ENCODE data around the gene CORO6. TPM values are rescaled to one million over a fixed set of nuclear protein-coding genes. Genes with fewer than 3 reads are reported as not detected.

CORO6 gene
- total RNA-seq, 1 donor from 2014 or later: 0.64 TPM

DNA sequence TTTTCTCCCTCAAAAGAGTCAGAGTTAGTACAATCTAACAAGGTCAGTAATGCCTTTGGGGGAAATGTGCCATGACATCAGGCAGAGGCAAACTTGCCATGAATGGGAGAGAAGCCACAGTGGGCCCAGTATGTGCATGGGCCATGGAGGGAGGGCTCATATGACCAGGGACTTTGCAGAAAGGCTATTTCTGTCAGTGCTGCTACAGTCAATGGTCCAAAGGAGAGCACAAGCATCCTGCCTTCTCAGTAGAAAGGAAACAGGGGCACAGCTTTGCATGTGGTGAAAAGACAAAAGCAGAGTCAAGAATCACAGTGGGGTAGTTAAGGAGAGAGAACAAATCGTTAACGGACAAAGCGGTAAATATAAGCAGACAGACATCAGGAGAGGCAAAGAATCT is 11.2 kb upstream of the CORO6 start:
- DNase-seq (ENCODE audit: low read depth in 2 of 2): no peak

DNA sequence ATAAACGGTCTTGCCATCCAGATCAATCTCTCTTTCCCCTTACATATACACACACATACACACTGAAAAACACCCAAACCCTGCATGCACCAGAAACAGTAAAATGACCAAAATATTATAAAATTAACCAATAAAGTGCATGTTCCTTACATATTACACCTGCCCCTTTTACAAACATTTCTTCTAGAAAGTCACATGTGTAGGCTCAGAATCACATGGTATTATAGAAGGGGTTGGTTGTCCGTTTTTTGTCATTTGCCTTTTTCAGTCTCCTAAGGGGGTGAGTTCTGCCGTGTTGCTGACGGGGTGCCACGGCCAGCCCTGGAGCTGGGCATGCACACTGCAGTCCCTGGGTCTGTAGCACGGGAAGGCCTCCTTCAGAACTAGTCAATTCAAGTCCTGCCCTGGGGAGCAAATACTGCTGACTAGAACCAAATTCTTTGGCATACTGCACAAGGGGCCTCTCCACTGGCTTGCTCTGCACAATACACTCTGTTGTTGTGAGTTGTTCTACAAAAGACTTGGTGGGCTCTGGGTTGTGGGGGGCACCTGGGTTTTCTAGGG is 8.0 kb upstream of the CORO6 start:
- no peak for DNase-seq (ENCODE audit: low read depth in 2 of 2)

GRCh38 chr17:29629839-29630238 is 7.1 kb upstream of the CORO6 start:
- no peak for DNase-seq (ENCODE audit: low read depth in 2 of 2)

DNA sequence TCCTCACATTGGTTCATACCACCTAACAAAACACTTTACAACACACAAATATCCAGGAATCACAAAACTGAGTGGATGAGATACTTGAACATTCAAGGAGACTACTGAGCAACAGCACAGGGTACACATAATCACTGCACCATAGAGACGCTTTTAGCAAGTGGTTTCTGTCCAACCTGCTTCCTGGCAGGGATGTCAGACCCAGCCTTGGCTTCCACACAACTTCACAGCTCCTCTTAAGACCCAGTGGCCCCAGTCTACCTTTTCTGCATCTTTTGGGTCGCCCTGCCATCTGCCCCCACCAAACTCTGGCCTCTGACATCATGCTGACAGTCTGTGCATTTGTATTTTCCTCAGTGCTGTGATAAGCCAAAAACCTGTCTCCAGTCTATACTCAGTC is 5.9 kb upstream of the CORO6 start:
- DNase-seq (ENCODE audit: low read depth in 2 of 2): no peak

- DNase-seq (ENCODE audit: low read depth in 2 of 2): no peak
These were observed 5.2 kb upstream of the CORO6 start for GRCh38 chr17:29627951-29628350.

GRCh38 chr17:29625037-29625750 is 2.5 kb upstream of the CORO6 start:
- DNase-seq (ENCODE audit: low read depth in 2 of 2): no peak

DNA sequence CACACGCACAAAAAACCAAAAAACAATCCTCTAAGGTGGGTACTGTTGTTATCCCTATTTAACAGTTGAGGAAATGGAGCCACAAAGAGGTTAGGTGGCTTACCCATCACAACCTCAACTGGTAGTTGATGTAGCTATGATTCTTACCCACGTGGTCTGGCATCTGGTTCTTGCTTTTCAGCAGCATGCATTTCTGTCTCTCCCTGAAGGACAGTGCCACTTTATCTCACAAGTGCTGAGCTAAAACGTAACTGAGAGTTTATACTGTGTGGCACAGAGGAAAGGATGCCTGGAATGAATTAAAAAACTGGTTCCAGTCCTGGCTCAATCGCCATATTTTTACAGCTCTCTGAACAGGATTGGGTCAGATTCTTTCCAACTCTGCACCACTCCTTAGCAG is 1.9 kb upstream of the CORO6 start:
- no peak for DNase-seq (ENCODE audit: low read depth in 2 of 2)

DNA sequence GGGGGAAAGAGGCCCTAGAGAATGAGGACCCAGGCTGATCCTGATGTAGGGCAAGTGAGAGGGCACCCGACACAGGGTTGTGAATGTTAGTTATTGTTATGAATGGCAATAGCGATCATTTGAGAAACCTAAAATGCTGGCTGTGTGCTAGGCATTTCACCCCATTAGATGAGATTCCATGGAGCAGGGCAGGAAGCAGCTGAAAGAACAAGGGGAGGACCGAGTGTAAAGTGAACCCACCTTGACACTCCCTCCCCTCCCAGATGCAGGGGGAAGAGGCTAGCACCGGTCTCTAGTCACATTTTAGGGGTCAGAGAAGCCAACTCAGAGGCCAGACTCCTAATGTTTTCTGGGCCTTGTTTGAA is 553 bp upstream of the CORO6 start:
- DNase-seq (ENCODE audit: low read depth in 2 of 2): no peak

GRCh38 chr17:29621751-29622194 is 939 bp downstream of the CORO6 start:
- DNase-seq (ENCODE audit: low read depth in 2 of 2): no peak

DNA sequence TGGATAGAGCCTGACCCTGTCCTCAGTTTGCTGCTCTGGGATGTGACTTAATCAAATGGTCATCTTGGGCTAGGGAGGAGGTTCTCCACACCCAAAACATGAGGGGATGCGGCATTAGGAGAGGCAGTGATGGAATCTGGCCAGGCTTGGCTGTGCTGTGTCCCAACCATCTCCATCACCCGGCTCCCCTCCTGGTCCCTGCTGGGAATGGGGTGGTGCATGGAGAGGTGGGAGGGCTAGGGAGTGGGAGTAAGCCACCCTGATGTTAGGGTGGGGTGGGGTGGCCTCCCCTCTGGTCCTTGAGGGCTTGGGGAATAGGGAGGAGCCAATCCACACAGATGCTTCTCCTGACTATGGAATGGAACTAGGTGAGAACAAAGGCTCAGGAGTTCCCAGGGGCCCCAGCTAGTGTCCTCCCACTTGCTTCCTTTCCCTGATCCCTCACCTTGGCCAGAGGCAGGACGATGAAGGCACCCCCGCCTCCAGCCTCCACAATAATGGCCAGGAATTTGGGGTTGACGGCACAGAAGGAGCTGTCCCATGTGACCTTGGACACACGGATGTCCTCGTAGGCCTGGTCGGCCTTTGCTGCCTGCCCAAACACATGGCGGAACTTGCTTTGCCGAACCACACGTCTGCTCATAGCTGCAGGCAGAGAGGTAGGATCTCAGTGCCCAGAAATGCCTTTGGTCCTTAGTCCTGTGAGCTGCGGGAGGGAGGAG is 1.8 kb downstream of the CORO6 start:
- DNase-seq (ENCODE audit: low read depth in 2 of 2): no peak

DNA sequence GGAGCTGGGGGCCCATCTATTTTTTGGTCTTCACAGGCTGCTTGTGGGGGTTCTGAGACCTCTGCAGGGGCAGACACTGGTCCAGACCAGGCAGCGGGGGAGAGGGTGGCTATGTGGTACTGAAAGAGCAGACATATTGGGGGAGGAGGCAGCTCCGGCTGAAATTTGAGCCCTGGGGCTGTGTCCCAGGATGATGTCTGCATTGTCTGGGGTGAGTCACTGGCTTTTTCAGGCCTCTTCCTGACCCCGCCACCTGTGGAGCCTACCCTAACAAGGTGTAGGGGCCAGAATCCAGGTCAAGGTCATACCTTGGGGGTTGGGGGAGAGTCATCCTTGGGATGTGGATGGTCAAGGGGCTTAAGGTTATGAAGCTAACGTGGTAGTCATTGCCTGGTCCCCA is 2.4 kb downstream of the CORO6 start:
- DNase-seq (ENCODE audit: low read depth in 2 of 2): no peak

GRCh38 chr17:29619251-29619650 is 3.5 kb downstream of the CORO6 start:
- peak in 1 of 2 donors; percentile 49 for DNase-seq (ENCODE audit: low read depth in 2 of 2)

DNA sequence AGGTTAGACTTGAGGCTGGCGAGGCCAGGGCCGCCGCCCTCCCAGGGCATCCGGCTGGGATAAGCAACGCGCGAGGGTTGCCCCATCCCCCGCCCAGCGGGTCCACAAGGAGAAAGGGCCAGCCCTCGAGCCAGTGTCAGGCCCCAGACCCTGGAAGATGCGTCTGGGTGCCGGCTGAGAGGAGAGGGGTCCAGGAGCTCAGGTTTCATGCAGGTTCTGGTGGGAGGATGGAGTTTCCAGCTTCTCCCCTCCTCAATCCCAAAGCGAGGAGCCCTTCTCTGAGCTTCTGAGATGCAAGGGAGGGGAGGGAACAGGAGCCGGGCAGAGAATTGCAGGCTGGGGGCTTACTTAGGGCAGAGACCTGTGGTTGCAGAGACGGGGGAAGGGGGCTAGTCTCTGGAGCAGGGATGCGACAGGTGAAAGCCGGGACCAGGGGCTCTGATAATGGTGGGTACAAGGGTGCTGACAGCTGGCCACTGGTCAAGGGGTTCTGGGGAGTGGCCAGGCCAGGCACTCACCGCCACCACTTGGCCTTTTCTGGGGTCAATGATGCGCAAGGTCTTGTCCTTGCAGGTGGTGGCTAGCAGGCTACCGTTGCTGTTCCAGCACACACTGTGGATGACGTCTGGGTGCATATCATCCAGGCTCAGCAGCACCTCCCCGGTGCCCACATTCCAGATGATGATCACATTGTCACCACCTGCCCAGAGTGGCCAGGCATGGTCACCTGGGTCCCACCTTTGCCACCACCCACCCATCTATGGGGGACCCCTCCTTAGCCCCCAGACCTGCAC is 4.2 kb downstream of the CORO6 start:
- DNase-seq (ENCODE audit: low read depth in 2 of 2): no peak

- peak; percentile 23 to 77 for DNase-seq (ENCODE audit: low read depth in 2 of 2)
These were observed 5.0 kb downstream of the CORO6 start for GRCh38 chr17:29617481-29618271.

- peak; percentile 75 to 89 for DNase-seq (ENCODE audit: low read depth in 2 of 2)
These were observed 5.6 kb downstream of the CORO6 start for GRCh38 chr17:29617125-29617480.

DNA sequence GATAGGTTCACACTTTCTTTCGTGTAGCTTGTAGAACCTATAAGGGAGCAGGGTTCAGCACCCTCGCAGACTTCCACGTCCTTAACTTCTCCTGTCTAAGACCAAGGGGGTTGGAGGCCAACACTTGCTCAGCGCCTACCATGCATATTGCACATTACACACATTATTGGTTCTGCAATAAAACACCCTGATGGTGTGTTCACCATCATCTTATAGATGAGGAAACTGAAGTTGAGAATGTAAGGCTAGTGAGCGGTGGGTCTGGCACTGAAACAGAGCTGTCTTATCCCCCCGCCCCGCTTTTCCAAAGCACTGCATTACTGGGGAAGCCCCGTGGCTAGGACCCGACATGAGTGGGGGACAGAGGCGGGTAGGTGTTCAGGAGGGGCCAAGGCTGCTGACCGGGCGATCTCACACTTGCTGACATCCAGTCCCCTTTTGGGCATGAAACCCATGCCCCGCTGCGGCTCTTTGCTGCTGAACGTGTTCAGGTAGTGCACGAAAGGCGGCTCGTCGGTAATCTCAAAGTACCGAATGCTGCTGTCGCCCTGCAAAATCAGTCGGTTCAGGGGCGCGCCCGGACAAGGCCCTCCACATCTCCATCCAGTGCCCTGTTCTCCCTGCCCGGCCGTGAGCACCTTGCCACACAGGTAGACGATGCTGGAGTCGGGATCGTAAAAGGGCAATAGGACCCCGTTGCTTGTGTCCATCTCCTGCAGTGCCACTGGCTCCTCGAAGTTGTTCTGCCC is 6.2 kb downstream of the CORO6 start:
- DNase-seq (ENCODE audit: low read depth in 2 of 2): no peak

GRCh38 chr17:29615492-29616299 is 7.0 kb downstream of the CORO6 start:
- DNase-seq (ENCODE audit: low read depth in 2 of 2): peak; percentile 64 to 90

DNA sequence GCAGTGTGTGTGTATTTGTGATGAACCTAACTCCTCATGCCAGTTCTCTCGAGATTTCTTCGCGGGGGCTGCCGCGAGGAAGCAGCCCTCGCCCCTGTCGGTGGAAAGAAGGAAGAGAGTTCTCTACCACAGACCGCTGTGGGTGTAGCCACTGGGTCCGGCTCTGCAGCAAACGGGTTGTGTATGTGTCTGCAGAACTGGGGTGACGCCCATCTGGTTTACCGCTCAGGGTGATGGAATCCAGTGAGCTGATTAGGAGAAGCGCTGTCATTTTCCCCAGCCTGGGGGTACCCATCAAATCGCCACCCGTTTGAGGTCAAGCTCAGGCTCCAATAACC is 7.7 kb downstream of the CORO6 start:
- no peak for DNase-seq (ENCODE audit: low read depth in 2 of 2)

GRCh38 chr17:29614349-29615047 is 8.2 kb downstream of the CORO6 start:
- DNase-seq (ENCODE audit: low read depth in 2 of 2): no peak
